ENCODE measurements around the gene ABCA7.

Gene ABCA7

GRCh38 chr19:993361-993830 lies 46.5 kb upstream of the ABCA7 start:
- no peak overlapping the region for H3K27ac ChIP-seq
- TF ChIP-seq CTCF (conservative IDR thresholded peaks at IDR 0.05), result no peak

GRCh38 chr19:993831-994393 lies 46.0 kb upstream of the ABCA7 start:
- no peak overlapping the region for H3K27ac ChIP-seq
- TF ChIP-seq CTCF (conservative IDR thresholded peaks at IDR 0.05), result no peak

GRCh38 chr19:994516-994915 lies 45.4 kb upstream of the ABCA7 start:
- no peak for TF ChIP-seq CTCF (conservative IDR thresholded peaks at IDR 0.05)
- no peak overlapping the region for H3K27ac ChIP-seq

- H3K27ac ChIP-seq, result no peak overlapping the region
- TF ChIP-seq CTCF (conservative IDR thresholded peaks at IDR 0.05), result no peak
These were observed 44.7 kb upstream of the ABCA7 start for GRCh38 chr19:995051-995827.

GRCh38 chr19:996051-996838 lies 43.7 kb upstream of the ABCA7 start:
- H3K27ac ChIP-seq, result no peak overlapping the region
- TF ChIP-seq CTCF (conservative IDR thresholded peaks at IDR 0.05), result no peak

GRCh38 chr19:998064-998463 lies 41.8 kb upstream of the ABCA7 start:
- no peak for TF ChIP-seq CTCF (conservative IDR thresholded peaks at IDR 0.05)

GRCh38 chr19:999379-999719 lies 40.6 kb upstream of the ABCA7 start:
- TF ChIP-seq CTCF (conservative IDR thresholded peaks at IDR 0.05), result no peak
- no peak overlapping the region for H3K27ac ChIP-seq

More at GRCh38 chr19:998064-998463, 41.8 kb upstream of the ABCA7 start:
- no peak overlapping the region for H3K27ac ChIP-seq
